ENCODE data around the gene FASLG. TPM values are rescaled to one million over a fixed set of nuclear protein-coding genes. Genes with fewer than 3 reads are reported as not detected.

Gene FASLG
- total and polyA plus RNA-seq, 4 donors: 0.14 to 0.61 (median 0.30) TPM

DNA sequence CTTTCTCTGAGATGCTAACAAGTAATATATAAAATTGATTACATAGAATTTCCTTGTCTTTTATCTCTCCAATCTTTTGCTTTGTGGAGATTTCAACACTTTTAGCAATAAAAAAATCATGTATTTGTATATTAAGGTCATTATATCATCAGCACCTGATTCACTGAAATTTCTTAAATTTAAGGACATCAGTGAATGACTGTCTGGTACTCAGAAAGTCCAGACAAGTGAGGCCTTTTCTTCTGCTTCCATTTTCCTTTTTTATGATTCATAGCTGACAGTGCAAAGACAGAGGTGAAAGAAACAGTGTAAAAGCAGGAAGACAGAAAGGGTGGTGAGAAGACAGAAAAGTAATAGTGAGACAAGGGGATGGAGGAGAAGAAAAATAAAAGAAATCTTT is 54.6 kb downstream of the FASLG start:
- Histone ChIP-seq H3K27ac (ENCODE audit: low read depth in 1 of 2, low read length in 2 of 2) (no peak overlapping the region), H3K36me3 (ENCODE audit: control insufficient read depth in 4 of 4, insufficient read depth in 3 of 4, low read depth in 1 of 4, low read length in 3 of 4) (no peaks in the 10 kb centered on the region), H3K4me3 (ENCODE audit: low read depth in 1 of 3, low read length in 3 of 3) (no peak overlapping the region), H3K4me1 (ENCODE audit: control insufficient read depth in 4 of 4, insufficient read depth in 4 of 4, low read length in 3 of 4) (peaks cover 0 to 6% (median 0%) of the 10 kb centered on the region in 4 donors), H3K27me3 (ENCODE audit: control insufficient read depth in 4 of 4, insufficient read depth in 4 of 4, low read length in 3 of 4) (no peaks in the 10 kb centered on the region), H3K9me3 (ENCODE audit: control insufficient read depth in 4 of 4, low read length in 3 of 4) (no peaks in the 10 kb centered on the region), H3K9ac (ENCODE audit: low read depth in 1 of 2, low read length in 2 of 2) (no peak overlapping the region)
- DNase-seq (ENCODE audit: low spot score): no peak
- no peak for TF ChIP-seq JUND (IDR thresholded peaks at IDR 0.05)
- TF ChIP-seq, protein P1, sequence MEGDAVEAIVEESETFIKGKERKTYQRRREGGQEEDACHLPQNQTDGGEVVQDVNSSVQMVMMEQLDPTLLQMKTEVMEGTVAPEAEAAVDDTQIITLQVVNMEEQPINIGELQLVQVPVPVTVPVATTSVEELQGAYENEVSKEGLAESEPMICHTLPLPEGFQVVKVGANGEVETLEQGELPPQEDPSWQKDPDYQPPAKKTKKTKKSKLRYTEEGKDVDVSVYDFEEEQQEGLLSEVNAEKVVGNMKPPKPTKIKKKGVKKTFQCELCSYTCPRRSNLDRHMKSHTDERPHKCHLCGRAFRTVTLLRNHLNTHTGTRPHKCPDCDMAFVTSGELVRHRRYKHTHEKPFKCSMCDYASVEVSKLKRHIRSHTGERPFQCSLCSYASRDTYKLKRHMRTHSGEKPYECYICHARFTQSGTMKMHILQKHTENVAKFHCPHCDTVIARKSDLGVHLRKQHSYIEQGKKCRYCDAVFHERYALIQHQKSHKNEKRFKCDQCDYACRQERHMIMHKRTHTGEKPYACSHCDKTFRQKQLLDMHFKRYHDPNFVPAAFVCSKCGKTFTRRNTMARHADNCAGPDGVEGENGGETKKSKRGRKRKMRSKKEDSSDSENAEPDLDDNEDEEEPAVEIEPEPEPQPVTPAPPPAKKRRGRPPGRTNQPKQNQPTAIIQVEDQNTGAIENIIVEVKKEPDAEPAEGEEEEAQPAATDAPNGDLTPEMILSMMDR (IDR thresholded peaks at IDR 0.05; ENCODE audit: low read depth, low read length, missing input control): no peak
- TF ChIP-seq YY1 (IDR thresholded peaks at IDR 0.05): no peak
- TF ChIP-seq RXRA (IDR thresholded peaks at IDR 0.05): no peak
- TF ChIP-seq, protein P2, sequence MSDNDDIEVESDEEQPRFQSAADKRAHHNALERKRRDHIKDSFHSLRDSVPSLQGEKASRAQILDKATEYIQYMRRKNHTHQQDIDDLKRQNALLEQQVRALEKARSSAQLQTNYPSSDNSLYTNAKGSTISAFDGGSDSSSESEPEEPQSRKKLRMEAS (IDR thresholded peaks at IDR 0.05): no peak
- no peak for TF ChIP-seq HNF4A (conservative IDR thresholded peaks at IDR 0.05)
- TF ChIP-seq GABPA (IDR thresholded peaks at IDR 0.05 in 1 of 2, conservative IDR thresholded peaks at IDR 0.05 in 1 of 2): no peak
- no peak for TF ChIP-seq HNF4G (IDR thresholded peaks at IDR 0.05)
- TF ChIP-seq EGR1 (IDR thresholded peaks at IDR 0.05; ENCODE audit: low read depth in 2 of 2): no peak
- TF ChIP-seq FOXA1 (IDR thresholded peaks at IDR 0.05): no peak
- TF ChIP-seq FOXA2 (IDR thresholded peaks at IDR 0.05): no peak
- TF ChIP-seq, protein P3, sequence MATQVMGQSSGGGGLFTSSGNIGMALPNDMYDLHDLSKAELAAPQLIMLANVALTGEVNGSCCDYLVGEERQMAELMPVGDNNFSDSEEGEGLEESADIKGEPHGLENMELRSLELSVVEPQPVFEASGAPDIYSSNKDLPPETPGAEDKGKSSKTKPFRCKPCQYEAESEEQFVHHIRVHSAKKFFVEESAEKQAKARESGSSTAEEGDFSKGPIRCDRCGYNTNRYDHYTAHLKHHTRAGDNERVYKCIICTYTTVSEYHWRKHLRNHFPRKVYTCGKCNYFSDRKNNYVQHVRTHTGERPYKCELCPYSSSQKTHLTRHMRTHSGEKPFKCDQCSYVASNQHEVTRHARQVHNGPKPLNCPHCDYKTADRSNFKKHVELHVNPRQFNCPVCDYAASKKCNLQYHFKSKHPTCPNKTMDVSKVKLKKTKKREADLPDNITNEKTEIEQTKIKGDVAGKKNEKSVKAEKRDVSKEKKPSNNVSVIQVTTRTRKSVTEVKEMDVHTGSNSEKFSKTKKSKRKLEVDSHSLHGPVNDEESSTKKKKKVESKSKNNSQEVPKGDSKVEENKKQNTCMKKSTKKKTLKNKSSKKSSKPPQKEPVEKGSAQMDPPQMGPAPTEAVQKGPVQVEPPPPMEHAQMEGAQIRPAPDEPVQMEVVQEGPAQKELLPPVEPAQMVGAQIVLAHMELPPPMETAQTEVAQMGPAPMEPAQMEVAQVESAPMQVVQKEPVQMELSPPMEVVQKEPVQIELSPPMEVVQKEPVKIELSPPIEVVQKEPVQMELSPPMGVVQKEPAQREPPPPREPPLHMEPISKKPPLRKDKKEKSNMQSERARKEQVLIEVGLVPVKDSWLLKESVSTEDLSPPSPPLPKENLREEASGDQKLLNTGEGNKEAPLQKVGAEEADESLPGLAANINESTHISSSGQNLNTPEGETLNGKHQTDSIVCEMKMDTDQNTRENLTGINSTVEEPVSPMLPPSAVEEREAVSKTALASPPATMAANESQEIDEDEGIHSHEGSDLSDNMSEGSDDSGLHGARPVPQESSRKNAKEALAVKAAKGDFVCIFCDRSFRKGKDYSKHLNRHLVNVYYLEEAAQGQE (IDR thresholded peaks at IDR 0.05): no peak
- TF ChIP-seq, protein P4, sequence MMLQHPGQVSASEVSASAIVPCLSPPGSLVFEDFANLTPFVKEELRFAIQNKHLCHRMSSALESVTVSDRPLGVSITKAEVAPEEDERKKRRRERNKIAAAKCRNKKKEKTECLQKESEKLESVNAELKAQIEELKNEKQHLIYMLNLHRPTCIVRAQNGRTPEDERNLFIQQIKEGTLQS (IDR thresholded peaks at IDR 0.05): no peak

Small RNA genes lying within 50 kb of the gene (small RNA-seq; reads per million reads assigned to genes)
- gene RNU6-693P: not detected

Other genes starting within 250 kb of the FASLG start
- not detected for gene C1orf105, start 238.4 kb upstream of the FASLG start, total RNA-seq
- under 1 TPM in 1 of 2 donors, not detected in 1; 0.16 TPM for gene C1orf105, start 238.4 kb upstream of the FASLG start, polyA plus RNA-seq
- 10 to 100 TPM; 10.5 to 18.4 TPM for gene PIGC, start 215.0 kb upstream of the FASLG start, total RNA-seq
- gene PIGC, start 215.0 kb upstream of the FASLG start, polyA plus RNA-seq: 10 to 100 TPM in 1 of 2 donors, 1 to 10 TPM in 1; 8.6 to 16.0 TPM
- gene SUCO, start 126.0 kb upstream of the FASLG start, total RNA-seq: 10 to 100 TPM; 12.4 to 38.1 TPM
- gene SUCO, start 126.0 kb upstream of the FASLG start, polyA plus RNA-seq: 1 to 10 TPM; 2.8 to 4.6 TPM